Measurements from ENCODE around the gene LDLRAD3.

GRCh38 chr11:36107547-36107946 lies 163.7 kb downstream of the LDLRAD3 start:
- TF ChIP-seq CTCF (IDR thresholded peaks at IDR 0.05; ENCODE audit: borderline replicate concordance, extremely low read depth, low read length, poor library complexity, severe bottlenecking) (no peak), EZH2 (IDR thresholded peaks at IDR 0.05; ENCODE audit: borderline replicate concordance, low read depth, low read length, severe bottlenecking) (no peak)

Data from DND-41 (cell line).